ENCODE data around the gene FRRS1.
"Not testable (repeated sequence)": the region's sequence is repeated elsewhere in the genome, so short reads cannot be mapped to it uniquely, and the experiment has no call there.

The FRRS1 gene

GRCh38 chr1:99766378-99766800 lies at the start of gene FRRS1:
Gene FRRS1 (minus strand): TSS chr1:99766635. CDS start chr1:99748768, 17,867 bp downstream.
- DNase-seq (ENCODE audit: low spot score): peak; percentile 84

- no peak for DNase-seq (ENCODE audit: low spot score)
These were observed 48.0 kb upstream of the FRRS1 start for GRCh38 chr1:99814373-99814900.

GRCh38 chr1:99811747-99812146 lies 45.3 kb upstream of the FRRS1 start:
- DNase-seq (ENCODE audit: low spot score): no peak

GRCh38 chr1:99811075-99811474 lies 44.6 kb upstream of the FRRS1 start:
- DNase-seq (ENCODE audit: low spot score): no peak

- peak; percentile 88 for DNase-seq (ENCODE audit: low spot score)
These were observed 42.1 kb upstream of the FRRS1 start for GRCh38 chr1:99808391-99809115.

- no peak for DNase-seq (ENCODE audit: low spot score)
These were observed 40.4 kb upstream of the FRRS1 start for GRCh38 chr1:99806882-99807281.

- no peak for DNase-seq (ENCODE audit: low spot score)
These were observed 35.1 kb upstream of the FRRS1 start for GRCh38 chr1:99801584-99801983.

- not testable (repeated sequence) for DNase-seq (ENCODE audit: low spot score)
These were observed 27.4 kb upstream of the FRRS1 start for GRCh38 chr1:99793861-99794260.

- no peak for DNase-seq (ENCODE audit: low spot score)
These were observed 23.3 kb upstream of the FRRS1 start for GRCh38 chr1:99789715-99790114.

GRCh38 chr1:99788896-99789295 lies 22.5 kb upstream of the FRRS1 start:
- no peak for DNase-seq (ENCODE audit: low spot score)

- DNase-seq (ENCODE audit: low spot score): no peak
These were observed 20.5 kb upstream of the FRRS1 start for GRCh38 chr1:99786751-99787501.

GRCh38 chr1:99784809-99785255 lies 18.4 kb upstream of the FRRS1 start:
- DNase-seq (ENCODE audit: low spot score): no peak

GRCh38 chr1:99784143-99784542 lies 17.7 kb upstream of the FRRS1 start:
- DNase-seq (ENCODE audit: low spot score): no peak

- DNase-seq (ENCODE audit: low spot score): no peak
These were observed 16.5 kb upstream of the FRRS1 start for GRCh38 chr1:99782920-99783319.

- no peak for DNase-seq (ENCODE audit: low spot score)
These were observed 16.0 kb upstream of the FRRS1 start for GRCh38 chr1:99782397-99782796.

- no peak for DNase-seq (ENCODE audit: low spot score)
These were observed 15.4 kb upstream of the FRRS1 start for GRCh38 chr1:99781798-99782197.

- no peak for DNase-seq (ENCODE audit: low spot score)
These were observed 11.3 kb upstream of the FRRS1 start for GRCh38 chr1:99777752-99778151.

- no peak for DNase-seq (ENCODE audit: low spot score)
These were observed 9.7 kb upstream of the FRRS1 start for GRCh38 chr1:99776120-99776519.

- no peak for DNase-seq (ENCODE audit: low spot score)
These were observed 6.4 kb upstream of the FRRS1 start for GRCh38 chr1:99772809-99773208.

- peak; percentile 47 for DNase-seq (ENCODE audit: low spot score)
These were observed 5.1 kb upstream of the FRRS1 start for GRCh38 chr1:99771513-99771918.

GRCh38 chr1:99768524-99769245 lies 2.2 kb upstream of the FRRS1 start:
- peak; percentile 76 for DNase-seq (ENCODE audit: low spot score)

GRCh38 chr1:99768104-99768503 lies 1.7 kb upstream of the FRRS1 start:
- peak; percentile 57 for DNase-seq (ENCODE audit: low spot score)

Data from hematopoietic multipotent progenitor cell treated with erythropoietin and hydrocortisone succinate and interleukin-3 and kit ligand, for 15 days (in vitro differentiated cells).